HG03045 (cell line): Measurements from ENCODE around the gene ZBTB46.

Source experiments
- ATAC-seq: cut with Tn5 transposase; IDR thresholded peaks from one replicate; pipeline ENCODE4 v1.9.1; 2021; ENCODE audit warnings: mild to moderate bottlenecking, moderate library complexity; ENCODE audit not compliant: unreplicated experiment

The ZBTB46 gene

DNA sequence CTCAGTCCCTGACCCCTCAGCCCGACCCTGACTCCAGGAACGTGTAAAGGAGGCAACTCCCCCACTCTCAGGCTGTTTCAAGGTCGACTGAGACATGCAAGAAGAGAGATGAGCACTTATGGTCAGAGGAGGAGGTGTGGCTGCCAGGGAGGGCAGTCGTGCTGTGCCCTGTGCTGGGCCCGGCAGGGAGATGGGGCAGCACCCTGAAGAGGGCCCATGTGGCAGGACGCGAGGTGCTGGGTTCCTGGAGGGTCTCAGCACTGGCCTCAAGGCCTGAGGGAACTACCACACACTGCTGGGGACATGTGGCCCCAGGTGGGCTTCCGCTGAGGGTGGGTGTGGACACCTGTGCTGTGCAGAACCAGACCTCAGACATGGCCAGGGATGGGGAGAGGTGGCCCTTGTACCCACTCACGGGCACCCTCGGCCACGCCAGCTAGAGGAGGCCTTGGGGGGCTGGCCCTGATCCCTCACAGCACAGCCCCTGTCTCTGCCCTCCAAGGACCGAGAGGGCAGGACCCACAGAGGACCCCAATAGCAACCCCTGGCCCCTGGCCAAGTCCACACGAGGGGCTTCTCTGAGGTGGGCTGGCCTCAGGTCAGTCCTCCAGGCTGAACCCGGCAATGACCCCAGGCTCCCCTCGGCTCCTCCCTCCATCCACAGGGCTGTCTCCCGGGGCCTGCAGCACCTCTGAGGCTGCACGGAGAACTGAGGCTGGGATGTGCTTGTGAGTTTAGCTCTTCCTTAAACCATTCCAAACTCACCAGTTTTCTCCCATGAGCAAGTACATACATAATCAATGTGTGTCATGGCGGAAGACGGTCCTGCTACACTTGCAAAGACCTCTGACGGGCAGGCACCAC, 82.8 kb downstream of the ZBTB46 start:
- no peak for ATAC-seq

DNA sequence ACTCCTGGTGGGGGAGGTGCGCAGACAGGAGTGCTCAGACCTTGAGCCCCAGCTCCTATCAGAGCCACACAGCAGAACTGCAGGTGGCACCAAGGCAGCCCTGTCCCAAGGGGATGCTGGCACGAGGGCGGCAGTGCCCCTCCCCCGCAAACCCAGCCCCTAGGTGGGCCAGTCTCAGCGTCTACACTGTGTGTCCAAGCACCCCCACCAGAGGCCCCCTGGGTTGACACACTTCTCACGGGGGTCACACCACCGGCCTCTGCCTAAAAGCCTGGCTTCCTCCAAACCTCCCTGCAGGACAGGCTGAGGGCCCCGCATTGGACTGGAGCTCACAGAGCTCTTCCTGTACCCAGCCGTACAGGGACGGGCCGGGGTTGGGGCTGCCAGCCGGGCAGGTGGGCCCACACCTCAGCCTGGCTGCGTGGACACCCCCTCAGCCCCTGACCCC, 83.4 kb downstream of the ZBTB46 start:
- ATAC-seq, result no peak

DNA sequence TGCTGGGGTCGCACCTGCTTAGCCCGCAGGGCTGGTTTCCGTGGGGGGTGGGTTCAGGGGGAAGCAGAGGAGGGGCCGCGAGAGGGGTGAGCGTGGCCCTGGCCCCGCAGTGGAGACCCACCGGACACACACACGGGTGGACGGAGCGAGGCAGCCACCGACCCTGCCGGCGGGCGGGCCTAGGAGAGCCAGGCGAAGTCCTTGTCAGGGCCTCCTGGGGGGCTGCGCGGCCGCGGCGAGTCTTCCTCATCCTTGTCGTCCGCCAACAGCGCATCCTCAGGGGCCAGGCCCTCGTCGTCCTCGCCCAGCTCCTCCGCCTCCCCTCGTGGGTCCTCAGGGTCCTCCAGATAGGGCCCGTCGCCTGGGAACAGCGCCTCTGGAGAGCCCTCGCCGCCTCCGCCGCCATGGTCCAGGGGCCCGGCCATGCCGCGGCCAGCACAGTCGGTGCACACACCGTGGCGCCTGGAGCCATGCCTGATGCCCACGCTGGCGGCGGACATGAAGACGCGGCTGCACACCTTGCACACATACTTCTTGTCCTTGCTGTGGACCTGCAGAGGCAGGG, 84.2 kb downstream of the ZBTB46 start:
- no peak for ATAC-seq

DNA sequence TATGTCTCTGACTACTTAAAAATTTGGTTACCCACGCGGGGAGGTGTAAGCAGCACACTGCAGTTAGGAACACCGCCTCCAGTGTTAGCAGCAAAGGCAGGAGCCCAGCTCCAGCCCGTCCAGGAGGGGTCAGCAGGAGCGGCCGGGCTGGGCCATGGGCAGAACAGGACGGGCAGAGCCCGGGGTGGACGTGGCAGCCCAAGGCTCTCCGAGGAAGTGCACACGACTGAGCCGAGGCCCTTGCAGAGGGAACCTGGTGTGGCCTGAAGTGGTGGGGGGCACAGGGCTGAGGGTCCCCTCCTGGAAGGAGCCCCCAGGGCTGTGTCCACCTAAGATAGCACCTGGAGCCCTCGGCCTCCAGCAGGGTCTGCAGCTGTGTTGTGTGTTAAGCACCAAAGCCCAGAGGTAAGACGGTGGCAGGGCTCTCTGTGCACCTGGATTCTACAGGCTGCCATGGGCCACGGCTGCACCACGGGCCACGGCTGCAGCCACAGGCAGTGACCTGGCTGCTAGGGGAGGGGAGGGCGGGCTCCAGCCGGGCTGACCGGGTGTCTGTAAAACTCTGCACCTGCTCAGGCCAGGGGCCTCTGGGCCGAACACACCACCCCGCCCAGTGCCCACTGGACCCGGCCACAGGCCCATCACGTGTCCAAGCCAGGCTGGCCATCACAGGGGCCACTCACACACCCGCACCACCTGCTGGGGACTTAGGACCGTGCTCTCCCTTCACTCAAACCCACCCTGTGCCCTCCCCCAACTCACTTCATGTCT, 84.9 kb downstream of the ZBTB46 start:
- ATAC-seq, result no peak

DNA sequence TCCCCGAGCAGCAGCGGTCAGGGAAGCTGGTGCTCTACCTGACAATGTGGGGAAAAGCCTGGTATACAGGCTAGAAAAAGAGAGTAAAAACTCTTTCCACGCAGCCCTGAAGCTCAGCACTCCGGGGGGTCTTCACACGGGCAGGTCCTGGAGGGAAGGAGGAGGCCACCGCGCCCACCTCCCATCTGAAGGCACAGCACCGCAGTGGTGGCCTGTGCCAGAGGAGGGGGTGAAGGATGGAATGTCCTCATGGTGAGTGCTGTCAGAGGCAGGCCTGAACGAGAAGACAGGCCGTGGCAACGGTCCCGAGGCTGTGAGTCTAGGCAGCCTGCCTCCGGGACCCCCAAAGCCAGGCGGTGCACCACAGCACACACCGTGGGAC, 85.6 kb downstream of the ZBTB46 start:
- ATAC-seq, result no peak

DNA sequence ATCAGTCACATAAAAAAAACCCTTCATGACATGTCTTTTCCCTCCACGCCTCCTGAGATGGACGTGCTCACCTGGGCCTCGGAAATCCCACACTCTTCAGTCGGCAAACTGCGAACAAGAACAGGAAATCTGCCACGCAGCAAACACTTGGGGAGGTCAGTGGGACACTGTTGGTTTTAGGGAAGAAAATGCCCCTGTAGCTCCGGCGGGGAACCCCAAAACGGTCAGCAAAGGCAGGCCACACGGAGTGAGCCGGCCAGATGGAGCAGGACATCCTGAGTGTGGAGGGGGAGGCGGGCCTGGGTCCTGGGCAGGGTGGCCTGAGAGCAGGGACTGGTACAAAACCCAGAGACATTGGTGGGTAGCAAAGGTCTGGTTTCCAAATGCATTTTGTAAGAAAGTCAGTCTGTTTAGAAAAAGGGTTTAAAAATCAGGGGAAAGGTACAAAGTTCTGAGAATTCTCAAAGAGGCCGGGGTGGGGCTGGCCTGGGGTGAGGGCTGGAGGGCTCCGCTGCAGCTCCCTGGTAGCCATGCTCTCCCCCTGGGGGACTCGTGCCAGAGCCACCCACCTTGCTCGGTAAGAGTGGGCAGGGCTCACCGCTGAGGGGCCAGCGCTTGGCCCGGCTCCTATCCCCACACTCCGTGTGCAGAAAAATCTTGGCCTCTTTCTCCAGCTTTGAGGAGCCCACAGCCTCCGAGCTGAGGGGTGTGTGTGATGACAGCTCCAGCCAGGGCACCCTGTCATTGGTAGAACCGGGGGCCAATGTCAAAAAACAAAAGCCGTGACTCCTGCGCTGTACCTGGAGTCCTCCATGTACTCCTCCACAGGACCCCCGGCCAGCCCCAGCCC, 86.3 kb downstream of the ZBTB46 start:
- no peak for ATAC-seq

DNA sequence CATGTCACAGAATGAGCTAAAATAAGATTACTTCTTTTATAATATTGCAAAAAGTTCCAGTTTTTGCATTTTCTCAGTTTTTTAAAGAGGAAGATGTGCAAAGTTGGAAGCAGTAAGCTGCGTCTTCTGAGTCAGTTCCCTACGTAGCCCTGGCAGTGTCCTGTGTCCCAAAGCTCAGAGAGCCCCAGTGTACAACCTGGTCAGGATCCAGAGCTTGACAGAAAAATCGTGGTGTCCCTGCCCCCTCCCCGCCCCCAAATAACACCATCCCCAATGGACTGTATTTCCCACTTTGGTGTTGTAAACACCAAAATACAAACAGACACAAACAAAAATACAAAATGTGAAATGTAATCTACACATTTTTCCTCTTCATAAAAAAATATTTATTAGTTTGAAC, 86.9 kb downstream of the ZBTB46 start:
- ATAC-seq, result no peak

DNA sequence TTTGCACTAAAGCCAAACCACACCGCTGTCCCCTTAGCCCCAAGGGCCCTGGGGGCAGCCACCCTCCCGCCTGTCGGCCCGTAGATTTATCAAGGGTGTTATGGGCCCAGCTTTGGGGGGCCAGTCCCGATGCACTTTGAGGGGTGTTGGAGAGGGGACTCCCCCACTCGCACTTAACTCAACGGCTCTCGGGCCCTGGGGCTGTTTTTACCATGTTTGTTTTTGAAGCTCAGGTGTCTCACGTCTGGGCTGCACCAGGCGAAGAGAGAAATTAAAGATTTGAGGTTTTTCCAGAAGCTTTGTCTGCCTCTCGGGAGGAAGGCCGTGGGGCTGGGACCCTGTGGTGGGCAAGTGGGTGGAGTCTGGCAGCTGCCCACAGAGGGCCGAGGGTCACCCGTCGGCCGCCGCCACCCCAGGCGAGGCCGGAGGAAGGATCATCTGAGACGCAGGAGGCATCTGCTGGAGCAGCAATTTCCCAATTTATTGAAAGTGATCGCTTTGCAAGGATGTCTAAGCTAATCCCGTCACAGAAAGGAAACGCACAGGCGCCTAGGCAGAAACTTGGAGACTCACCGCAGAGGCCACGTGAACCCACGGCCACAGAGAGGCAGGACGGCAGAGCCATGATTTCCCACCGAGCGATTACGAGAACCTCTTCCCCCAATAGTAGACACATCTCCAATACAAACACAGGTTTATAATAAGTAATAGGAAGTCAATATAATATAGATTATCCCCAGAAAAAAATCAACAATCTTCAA, 87.7 kb downstream of the ZBTB46 start:
- no peak for ATAC-seq

DNA sequence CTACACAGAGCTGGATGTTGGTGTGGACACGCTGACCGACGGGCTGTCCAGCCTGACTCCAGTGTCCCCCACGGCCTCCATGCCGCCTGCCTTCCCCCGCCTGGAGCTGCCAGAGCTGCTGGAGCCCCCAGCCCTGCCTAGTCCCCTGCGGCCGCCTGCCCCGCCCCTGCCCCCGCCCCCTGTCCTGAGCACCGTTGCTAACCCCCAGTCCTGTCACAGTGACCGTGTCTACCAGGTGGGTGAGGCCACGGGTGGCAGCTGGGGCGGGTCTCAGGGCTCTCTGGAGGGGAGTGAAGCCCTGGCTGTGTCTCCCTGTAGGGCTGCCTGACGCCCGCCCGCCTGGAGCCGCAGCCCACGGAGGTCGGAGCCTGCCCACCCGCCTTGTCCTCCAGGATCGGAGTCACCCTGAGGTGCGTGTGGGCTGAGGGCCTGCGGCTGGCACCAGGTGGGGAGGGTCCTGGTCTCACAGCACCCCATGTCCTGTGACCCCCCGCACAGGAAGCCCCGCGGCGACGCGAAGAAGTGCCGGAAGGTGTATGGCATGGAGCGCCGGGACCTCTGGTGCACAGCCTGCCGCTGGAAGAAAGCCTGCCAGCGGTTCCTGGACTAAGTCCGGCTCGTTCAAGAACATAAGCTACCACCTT, 88.6 kb downstream of the ZBTB46 start:
- no peak for ATAC-seq

DNA sequence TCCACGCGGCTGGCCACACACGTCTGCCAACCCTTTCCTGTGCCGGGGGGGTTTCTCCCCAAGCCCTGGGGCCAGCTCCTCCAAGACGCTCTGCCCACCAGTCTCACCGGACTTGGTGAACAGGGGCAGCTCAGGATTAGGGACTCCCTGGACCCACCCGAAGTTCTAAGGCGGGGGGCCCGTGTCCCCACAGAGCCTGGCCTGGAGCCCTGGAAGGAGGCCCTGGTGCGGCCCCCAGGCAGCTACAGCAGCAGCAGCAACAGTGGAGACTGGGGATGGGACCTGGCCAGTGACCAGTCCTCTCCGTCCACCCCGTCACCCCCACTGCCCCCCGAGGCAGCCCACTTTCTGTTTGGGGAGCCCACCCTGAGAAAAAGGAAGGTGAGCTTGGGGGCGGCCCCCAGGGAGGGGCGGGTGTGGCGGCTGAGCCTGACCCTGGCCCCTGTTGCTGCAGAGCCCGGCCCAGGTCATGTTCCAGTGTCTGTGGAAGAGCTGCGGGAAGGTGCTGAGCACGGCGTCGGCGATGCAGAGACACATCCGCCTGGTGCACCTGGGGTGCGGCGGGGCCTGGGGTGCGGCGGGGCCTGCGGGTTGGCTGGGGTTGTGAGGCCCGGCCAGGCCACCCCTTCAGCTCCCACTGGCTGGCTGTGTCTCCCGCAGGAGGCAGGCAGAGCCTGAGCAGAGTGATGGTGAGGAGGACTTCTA, 89.2 kb downstream of the ZBTB46 start:
- ATAC-seq, result no peak

DNA sequence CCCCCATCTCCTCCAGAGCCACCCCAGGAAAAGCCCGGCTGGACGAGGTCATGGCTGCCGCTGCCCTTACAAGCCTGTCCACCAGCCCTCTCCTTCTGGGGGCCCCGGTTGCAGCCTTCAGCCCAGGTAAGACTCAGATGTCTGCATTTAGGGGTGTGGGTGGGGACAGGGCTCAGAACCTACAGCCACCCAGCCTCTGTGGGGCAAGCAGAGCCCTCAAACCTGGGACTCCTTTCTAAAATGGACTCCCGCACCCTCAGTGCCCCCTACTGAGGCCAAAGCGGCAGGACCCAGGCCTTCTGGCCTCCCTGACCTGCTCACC, 89.7 kb downstream of the ZBTB46 start:
- no peak for ATAC-seq

DNA sequence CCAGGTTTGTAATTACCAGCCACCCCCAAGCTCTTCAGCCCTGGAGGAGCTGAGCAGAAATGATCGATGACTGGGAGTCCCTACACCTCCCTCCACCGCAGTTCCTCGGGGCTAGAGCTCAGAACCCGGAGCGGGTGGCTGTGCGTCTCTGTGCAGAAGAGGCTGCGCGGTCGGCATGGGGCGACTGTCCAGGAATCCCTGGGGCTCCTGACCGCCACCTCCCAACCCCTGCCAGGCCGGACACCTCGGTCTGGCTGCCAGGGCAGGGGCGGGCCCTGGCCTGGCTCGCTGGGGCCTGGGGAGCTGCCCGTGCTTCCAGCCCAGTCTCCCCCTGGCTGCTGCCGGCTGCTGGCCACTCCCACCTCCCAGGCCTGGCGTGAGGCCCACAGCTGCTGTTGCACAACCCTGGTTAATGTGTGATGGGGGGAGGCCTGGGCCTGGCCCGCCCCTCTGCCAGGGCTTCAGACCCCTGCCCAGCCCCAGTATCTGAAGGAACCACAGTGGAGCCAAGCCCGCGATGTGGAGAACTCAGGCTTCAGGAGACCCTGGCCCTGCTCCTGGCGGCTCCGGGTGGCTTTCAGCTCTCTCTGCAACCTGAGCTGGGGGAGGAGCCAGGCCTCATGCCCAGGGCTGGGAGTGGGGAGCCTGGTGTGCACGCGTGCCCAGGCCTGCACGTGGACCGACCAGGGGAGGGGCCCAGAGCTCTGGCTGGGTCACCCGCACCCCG, 90.3 kb downstream of the ZBTB46 start:
- ATAC-seq, result no peak

DNA sequence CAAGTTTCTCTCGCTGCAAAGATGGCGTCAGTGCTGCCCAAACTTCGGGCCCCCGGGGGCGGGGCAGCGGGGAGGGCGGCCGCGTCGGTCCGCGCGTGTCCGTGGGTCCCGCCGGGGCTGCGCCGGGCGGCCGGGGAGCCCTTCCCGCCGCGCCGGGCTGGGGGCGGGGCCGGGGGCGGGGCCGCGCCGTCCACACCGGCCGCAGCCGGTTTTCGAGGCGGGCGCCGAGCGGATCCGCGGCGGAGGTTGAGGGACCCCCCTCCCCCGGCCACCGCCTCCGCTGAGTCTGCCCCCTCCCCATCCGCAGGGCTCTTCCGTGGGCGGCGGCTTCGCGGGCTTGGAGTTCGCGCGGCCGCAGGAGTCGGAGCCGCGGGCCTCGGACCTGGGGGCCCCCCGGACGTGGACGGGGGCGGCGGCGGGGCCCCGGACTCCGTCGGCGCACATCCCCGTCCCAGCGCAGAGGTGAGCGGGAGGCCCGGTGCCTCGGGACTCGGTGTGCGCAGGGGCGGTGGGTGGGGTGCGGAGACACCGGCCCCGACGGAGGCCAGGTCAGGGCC, 90.9 kb downstream of the ZBTB46 start:
- ATAC-seq, result peak; percentile 22

DNA sequence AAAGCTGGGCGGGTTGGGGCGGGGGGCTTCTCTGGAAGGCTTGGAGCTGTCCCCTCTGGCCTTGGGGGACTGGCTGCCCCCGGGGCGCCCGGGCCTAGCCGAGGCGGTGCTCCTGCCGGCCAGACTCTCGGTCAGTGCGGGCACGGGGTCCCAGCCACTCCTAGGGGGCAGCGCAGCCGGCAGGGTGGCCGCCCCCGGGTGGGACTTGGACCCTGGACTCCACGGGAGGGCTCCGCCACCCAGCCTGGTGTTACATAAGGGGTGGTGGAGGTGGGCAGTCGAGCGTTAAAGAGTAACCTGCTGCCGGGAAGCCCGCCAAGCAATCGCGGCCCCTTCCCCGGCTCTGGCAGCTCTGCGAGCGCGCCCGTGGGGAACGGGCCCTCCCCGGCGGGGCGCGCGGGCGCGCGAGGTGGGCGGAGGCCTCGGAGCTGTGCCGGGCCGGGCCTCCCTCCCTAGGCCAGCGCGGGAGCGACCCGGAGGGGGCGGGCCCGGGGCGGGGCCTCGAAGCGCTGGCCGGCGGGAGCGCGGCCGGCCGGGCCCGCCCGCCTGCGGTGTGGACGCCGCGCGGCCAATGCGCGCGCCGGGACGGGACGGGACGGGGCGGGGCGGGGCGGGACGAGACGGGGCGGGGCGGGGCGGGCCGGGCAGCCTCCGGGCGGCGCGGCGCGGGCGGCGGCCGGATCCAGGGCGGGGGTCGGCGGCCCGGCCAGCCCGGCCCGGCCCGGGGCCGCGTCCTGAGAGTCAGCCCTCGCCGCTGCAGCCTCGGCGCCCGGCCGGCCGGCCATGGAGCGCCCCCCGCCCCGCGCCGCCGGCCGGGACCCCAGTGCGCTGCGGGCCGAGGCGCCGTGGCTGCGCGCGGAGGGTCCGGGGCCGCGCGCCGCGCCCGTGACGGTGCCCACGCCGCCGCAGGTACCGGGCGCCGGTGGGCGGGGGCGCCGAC, 91.7 kb downstream of the ZBTB46 start, which contains the start of gene SLC2A4RG:
TSS of gene SLC2A4RG (plus strand) at position 647 of the 940 bp plus-strand sequence. CDS start at position 784, 137 bp downstream.
- ATAC-seq, result peak; percentile 49

DNA sequence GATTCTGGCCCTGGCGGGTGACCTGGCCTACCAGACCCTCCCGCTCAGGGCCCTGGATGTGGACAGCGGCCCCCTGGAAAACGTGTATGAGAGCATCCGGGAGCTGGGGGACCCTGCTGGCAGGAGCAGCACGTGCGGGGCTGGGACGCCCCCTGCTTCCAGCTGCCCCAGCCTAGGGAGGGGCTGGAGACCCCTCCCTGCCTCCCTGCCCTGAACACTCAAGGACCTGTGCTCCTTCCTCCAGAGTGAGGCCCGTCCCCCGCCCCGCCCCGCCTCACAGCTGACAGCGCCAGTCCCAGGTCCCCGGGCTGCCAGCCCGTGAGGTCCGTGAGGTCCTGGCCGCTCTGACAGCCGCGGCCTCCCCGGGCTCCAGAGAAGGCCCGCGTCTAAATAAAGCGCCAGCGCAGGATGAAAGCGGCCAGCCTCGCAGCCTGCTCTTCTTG, 92.4 kb downstream of the ZBTB46 start:
- no peak for ATAC-seq

DNA sequence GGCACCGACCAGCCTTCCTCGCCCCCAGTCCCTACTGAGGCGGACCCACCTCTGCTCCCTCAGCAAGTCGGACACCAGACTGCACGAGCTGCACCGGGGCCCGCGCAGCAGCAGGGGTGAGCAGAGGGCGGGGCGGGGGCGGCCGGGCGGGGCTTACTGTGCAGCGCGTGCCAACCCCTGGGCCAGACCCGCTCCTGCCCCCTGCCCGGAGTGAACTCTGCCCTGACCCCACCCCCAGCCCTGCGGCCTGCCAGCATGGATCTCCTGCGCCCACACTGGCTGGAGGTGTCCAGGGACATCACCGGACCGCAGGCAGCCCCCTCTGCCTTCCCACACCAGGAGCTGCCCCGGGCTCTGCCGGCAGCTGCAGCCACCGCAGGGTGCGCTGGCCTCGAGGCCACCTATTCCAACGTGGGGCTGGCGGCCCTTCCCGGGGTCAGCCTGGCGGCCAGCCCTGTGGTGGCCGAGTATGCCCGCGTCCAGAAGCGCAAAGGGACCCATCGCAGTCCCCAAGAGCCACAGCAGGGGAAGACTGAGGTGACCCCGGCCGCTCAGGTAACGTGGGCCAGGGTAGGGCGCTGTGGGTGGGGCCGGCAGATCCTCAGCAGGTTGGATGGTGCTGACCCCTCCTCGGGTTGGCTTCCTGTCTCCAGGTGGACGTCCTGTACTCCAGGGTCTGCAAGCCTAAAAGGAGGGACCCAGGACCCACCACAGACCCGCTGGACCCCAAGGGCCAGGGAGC, 92.9 kb downstream of the ZBTB46 start:
- no peak for ATAC-seq

DNA sequence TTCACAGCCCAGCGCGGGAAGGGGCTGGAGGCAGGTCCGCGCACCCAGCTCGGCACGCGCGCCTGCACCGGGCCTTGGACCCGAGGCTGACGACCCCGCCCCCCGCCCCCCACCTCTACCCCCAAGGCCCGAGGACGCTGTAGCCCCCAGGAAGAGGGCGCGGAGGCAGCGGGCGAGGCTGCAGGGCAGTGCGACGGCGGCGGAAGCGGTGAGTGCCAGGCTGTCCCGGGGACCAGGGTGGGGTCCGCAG, 93.4 kb downstream of the ZBTB46 start:
- ATAC-seq, result no peak
